ENCODE data around the gene TUBGCP2. TPM values are rescaled to one million over a fixed set of nuclear protein-coding genes. Genes with fewer than 3 reads are reported as not detected.

TUBGCP2 gene
- total RNA-seq, 4 donors from 2014 or later: 21.5 to 43.8 (median 36.5) TPM

DNA sequence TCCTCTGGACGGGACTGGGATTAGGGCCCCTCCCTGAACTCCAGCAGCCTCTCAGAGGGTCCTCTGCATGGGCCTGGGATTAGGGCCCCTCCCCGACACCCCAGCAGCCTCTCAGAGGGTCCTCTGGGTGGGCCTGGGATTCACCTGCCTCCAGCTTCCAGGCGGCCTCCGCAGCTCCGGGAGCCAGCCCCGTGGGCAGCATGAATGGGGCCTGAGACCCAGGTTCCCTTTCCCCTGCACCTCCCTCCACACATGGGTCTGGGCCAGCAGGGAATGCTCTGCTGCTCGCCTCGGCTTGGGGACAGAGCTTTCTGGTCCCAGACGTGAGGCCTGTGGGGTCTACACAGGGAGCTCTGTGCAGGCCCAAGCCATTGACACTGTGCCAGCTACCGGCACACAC, 5.5 kb downstream of the TUBGCP2 start:
- Histone ChIP-seq H3K36me3 (peaks cover 0 to 32% of the 10 kb centered on the region in 2 donors), H3K9me3 (no peaks in the 10 kb centered on the region), H3K4me1 (peaks cover 23 to 24% of the 10 kb centered on the region in 2 donors), H3K27me3 (no peaks in the 10 kb centered on the region), H3K27ac (no peak overlapping the region), H3K4me3 (no peak overlapping the region)
- TF ChIP-seq, protein P1, sequence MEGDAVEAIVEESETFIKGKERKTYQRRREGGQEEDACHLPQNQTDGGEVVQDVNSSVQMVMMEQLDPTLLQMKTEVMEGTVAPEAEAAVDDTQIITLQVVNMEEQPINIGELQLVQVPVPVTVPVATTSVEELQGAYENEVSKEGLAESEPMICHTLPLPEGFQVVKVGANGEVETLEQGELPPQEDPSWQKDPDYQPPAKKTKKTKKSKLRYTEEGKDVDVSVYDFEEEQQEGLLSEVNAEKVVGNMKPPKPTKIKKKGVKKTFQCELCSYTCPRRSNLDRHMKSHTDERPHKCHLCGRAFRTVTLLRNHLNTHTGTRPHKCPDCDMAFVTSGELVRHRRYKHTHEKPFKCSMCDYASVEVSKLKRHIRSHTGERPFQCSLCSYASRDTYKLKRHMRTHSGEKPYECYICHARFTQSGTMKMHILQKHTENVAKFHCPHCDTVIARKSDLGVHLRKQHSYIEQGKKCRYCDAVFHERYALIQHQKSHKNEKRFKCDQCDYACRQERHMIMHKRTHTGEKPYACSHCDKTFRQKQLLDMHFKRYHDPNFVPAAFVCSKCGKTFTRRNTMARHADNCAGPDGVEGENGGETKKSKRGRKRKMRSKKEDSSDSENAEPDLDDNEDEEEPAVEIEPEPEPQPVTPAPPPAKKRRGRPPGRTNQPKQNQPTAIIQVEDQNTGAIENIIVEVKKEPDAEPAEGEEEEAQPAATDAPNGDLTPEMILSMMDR (IDR thresholded peaks at IDR 0.05 in 4 of 5, conservative IDR thresholded peaks at IDR 0.05 in 1 of 5): no peak
- TF ChIP-seq POLR2A (IDR thresholded peaks at IDR 0.05): no peak
- intact Hi-C loops (cut with DNase I; ENCODE audit: low total_unique reads) (no loop called here), in situ Hi-C loops (cut with MboI; ENCODE audit: low sequenced_read_pairs in 4 of 4) (no loop called here)
- no peak for DNase-seq
- ATAC-seq: no peak

DNA sequence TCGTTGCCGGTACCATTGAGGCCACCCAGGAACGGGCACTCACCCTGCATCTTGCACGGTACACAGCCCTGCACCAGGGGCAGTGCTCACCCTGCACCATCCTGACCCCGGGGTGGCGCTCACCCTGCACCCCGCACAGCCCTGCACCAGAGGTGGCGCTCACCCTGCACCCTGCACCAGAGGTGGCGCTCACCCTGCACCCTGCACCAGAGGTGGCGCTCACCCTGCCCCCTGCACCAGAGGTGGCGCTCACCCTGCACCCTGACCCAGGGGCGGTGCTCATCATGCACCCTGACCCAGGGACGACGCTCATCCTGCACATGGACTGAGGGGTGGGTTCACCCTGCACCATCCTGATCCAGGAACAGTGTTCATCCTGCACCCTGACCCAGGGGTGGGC, 6.4 kb downstream of the TUBGCP2 start:
- H3K27ac ChIP-seq: no peak overlapping the region
- no peaks in the 10 kb centered on the region for H3K27me3 ChIP-seq
- H3K36me3 ChIP-seq: peaks cover 0 to 41% of the 10 kb centered on the region in 2 donors
- intact Hi-C loops (cut with DNase I; ENCODE audit: low total_unique reads): no loop called here
- in situ Hi-C loops (cut with MboI; ENCODE audit: low sequenced_read_pairs in 4 of 4): no loop called here
- DNase-seq: no peak
- no peak overlapping the region for H3K4me3 ChIP-seq
- peaks cover 15 to 16% of the 10 kb centered on the region in 2 donors for H3K4me1 ChIP-seq
- no peak for ATAC-seq
- H3K9me3 ChIP-seq: no peaks in the 10 kb centered on the region
- no peak for TF ChIP-seq POLR2A (IDR thresholded peaks at IDR 0.05)
- TF ChIP-seq, protein P1 (IDR thresholded peaks at IDR 0.05 in 4 of 5, conservative IDR thresholded peaks at IDR 0.05 in 1 of 5): no peak

DNA sequence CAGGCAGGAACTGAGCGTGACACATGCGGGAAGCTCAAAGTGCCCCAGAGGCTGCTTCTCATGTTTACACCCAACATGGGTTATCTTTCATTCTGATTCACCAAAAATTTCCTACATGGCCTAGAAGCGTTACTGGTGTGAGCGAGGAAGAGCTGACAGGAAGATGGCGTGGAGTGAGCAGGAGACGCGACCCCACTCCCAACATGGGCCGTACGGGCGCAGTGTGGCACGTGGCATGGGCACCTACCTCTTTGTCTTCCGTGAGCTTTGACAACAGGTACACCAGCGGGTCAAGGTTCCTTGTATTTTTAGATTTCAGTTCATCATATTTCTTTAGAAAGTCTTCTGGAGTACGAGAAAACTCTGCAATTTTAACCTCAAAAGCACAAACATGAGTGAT, 8.9 kb downstream of the TUBGCP2 start:
- H3K36me3 ChIP-seq: peaks cover 0 to 65% of the 10 kb centered on the region in 2 donors
- no peaks in the 10 kb centered on the region for H3K9me3 ChIP-seq
- DNase-seq (no peak), ATAC-seq (no peak)
- H3K4me3 ChIP-seq: no peak overlapping the region
- in situ Hi-C loops (cut with MboI; ENCODE audit: low sequenced_read_pairs in 4 of 4) (no loop called here), intact Hi-C loops (cut with DNase I; ENCODE audit: low total_unique reads) (no loop called here)
- no peak overlapping the region for H3K27ac ChIP-seq
- no peaks in the 10 kb centered on the region for H3K4me1 ChIP-seq
- H3K27me3 ChIP-seq: no peaks in the 10 kb centered on the region
- TF ChIP-seq, protein P1 (IDR thresholded peaks at IDR 0.05 in 4 of 5, conservative IDR thresholded peaks at IDR 0.05 in 1 of 5): no peak
- TF ChIP-seq POLR2A (IDR thresholded peaks at IDR 0.05): no peak

DNA sequence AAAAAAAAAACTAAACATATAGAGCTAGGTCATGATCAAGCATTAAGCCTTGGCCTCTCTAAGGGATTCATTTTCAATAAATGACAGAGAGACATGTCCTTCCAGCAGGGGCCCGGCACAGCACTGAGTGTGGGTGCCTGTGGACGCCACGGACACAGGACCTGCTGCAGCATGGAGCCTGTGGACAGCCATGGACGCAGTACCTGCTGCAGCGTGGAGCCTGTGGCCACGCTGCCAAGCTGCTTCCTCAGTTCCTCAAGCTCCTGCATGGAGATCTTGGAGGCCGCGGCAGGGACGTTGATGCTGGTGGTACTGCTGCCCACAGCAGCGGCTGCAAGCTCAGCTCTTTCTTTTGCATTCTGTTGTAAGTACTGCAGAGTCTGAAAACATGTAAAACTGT, 9.4 kb downstream of the TUBGCP2 start:
- intact Hi-C loops (cut with DNase I; ENCODE audit: low total_unique reads): no loop called here
- ATAC-seq (no peak), DNase-seq (no peak)
- Histone ChIP-seq H3K9me3 (no peaks in the 10 kb centered on the region), H3K27ac (no peak overlapping the region), H3K27me3 (no peaks in the 10 kb centered on the region), H3K4me3 (no peak overlapping the region), H3K4me1 (no peaks in the 10 kb centered on the region), H3K36me3 (peaks cover 0 to 70% of the 10 kb centered on the region in 2 donors)
- TF ChIP-seq, protein P1 (IDR thresholded peaks at IDR 0.05 in 4 of 5, conservative IDR thresholded peaks at IDR 0.05 in 1 of 5): no peak
- TF ChIP-seq POLR2A (IDR thresholded peaks at IDR 0.05): no peak
- in situ Hi-C loops (cut with MboI; ENCODE audit: low sequenced_read_pairs in 4 of 4): no loop called here

DNA sequence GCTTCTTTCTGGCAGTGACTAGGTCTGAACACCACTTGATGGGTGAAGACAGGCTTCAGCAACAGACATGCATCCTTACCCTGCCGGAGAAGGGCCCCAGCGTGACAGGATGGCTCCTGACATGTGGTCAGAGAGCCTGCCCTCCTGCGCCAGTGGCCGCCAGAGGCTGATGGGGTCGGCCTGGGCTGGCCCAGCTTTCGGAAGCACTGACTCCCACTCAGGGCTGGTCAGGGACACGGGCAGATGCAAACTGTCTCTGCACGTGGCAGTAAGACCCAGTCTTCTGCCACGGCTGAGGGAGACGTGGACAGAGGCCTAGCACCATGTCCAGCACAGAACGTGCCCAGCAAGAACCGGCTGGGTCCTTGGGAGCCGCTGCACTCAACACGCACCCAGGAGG, 10.2 kb downstream of the TUBGCP2 start:
- peaks cover 0 to 77% of the 10 kb centered on the region in 2 donors for H3K36me3 ChIP-seq
- no peak for DNase-seq
- H3K27me3 ChIP-seq: no peaks in the 10 kb centered on the region

More for the DNA sequence above, 10.2 kb downstream of the TUBGCP2 start:
- no peak overlapping the region for H3K4me3 ChIP-seq
- no peak for ATAC-seq
- H3K27ac ChIP-seq: no peak overlapping the region
- no peak for TF ChIP-seq POLR2A (IDR thresholded peaks at IDR 0.05)
- TF ChIP-seq, protein P1 (IDR thresholded peaks at IDR 0.05 in 4 of 5, conservative IDR thresholded peaks at IDR 0.05 in 1 of 5): no peak
- H3K4me1 ChIP-seq: no peaks in the 10 kb centered on the region
- intact Hi-C loops (cut with DNase I; ENCODE audit: low total_unique reads) (no loop called here), in situ Hi-C loops (cut with MboI; ENCODE audit: low sequenced_read_pairs in 4 of 4) (no loop called here)
- no peaks in the 10 kb centered on the region for H3K9me3 ChIP-seq

All from gastrocnemius medialis (tissue), 4 donors.